Measurements from ENCODE around the gene MLLT10. TPM values are rescaled to one million over a fixed set of nuclear protein-coding genes. Genes with fewer than 3 reads are reported as not detected.

MLLT10 gene
- total and polyA plus RNA-seq, 2 donors (not counting 3 experiments of a cell fraction or from before 2014, with no cell fraction given) = 35.4 to 54.0 TPM

GRCh38 chr10:21624951-21625350, 90.9 kb downstream of the MLLT10 start:
- Histone ChIP-seq H3K27me3 (ENCODE audit: control insufficient read depth in 2 of 2, insufficient read depth in 2 of 2, low read length in 2 of 2) (no peaks in the 10 kb centered on the region), H3K4me2 (ENCODE audit: insufficient read depth, low read length) (no peak overlapping the region), H3K27ac (ENCODE audit: insufficient read depth, low read depth, low read length) (no peak overlapping the region), H3K9me1 (replicated peaks; ENCODE audit: control insufficient read depth, extremely low read depth, insufficient read depth, low read length) (no peaks in the 10 kb centered on the region), H4K20me1 (replicated peaks; ENCODE audit: control insufficient read depth, extremely low read depth, insufficient read depth, low read length) (no peaks in the 10 kb centered on the region), H3K4me1 (ENCODE audit: control insufficient read depth, extremely low read depth, insufficient read depth, low read length) (no peaks in the 10 kb centered on the region), H2AFZ (ENCODE audit: low read depth, low read length) (no peak overlapping the region), H3K9me3 (replicated peaks; ENCODE audit: control insufficient read depth, insufficient read depth, low read length) (no peaks in the 10 kb centered on the region), H3K4me3 (replicated peaks in 1 of 3; ENCODE audit: insufficient read depth in 1 of 3, low read depth in 1 of 3, low read length in 3 of 3) (no peak overlapping the region), H3K36me3 (ENCODE audit: control insufficient read depth in 2 of 2, extremely low read depth in 1 of 2, insufficient read depth in 2 of 2, low read length in 2 of 2) (peaks cover 0 to 2% of the 10 kb centered on the region in 2 experiments), H3K79me2 (ENCODE audit: control insufficient read depth, insufficient read depth, low read length) (peaks cover 10% of the 10 kb centered on the region), H3K9ac (replicated peaks; ENCODE audit: extremely low read depth, insufficient read depth, low read length) (no peak overlapping the region)
- BruUV-seq (replicated peaks) = no TSS peak
- no peak for FAIRE-seq
- CTCF ChIA-PET = no interaction called here
- dilution Hi-C loops (cut with MboI; ENCODE audit: extremely low pct_ligation_motif_present, low sequenced_read_pairs) = no loop called here
- DNase-seq (ENCODE audit: low read depth, low spot score) = no peak
- intact Hi-C loops (cut with micrococcal nuclease) = no loop called here
- no peak for TF ChIP-seq POLR2AphosphoS5 (IDR thresholded peaks at IDR 0.05; ENCODE audit: insufficient read depth, low read depth, low read length)
- TF ChIP-seq EZH2 (IDR thresholded peaks at IDR 0.05; ENCODE audit: borderline replicate concordance, low read depth, low read length, severe bottlenecking) = no peak
- no peak for TF ChIP-seq FOS (IDR thresholded peaks at IDR 0.05; ENCODE audit: borderline replicate concordance, insufficient read depth, low read length)
- POLR2A ChIA-PET = no interaction called here

- Histone ChIP-seq H3K27ac (ENCODE audit: insufficient read depth, low read depth, low read length) (no peak overlapping the region), H3K9me1 (replicated peaks; ENCODE audit: control insufficient read depth, extremely low read depth, insufficient read depth, low read length) (no peaks in the 10 kb centered on the region), H3K4me3 (replicated peaks in 1 of 3; ENCODE audit: insufficient read depth in 1 of 3, low read depth in 1 of 3, low read length in 3 of 3) (no peak overlapping the region), H3K4me2 (ENCODE audit: insufficient read depth, low read length) (no peak overlapping the region), H2AFZ (ENCODE audit: low read depth, low read length) (no peak overlapping the region), H3K9ac (replicated peaks; ENCODE audit: extremely low read depth, insufficient read depth, low read length) (no peak overlapping the region), H3K4me1 (ENCODE audit: control insufficient read depth, extremely low read depth, insufficient read depth, low read length) (no peaks in the 10 kb centered on the region), H3K27me3 (ENCODE audit: control insufficient read depth in 2 of 2, insufficient read depth in 2 of 2, low read length in 2 of 2) (no peaks in the 10 kb centered on the region), H4K20me1 (replicated peaks; ENCODE audit: control insufficient read depth, extremely low read depth, insufficient read depth, low read length) (no peaks in the 10 kb centered on the region), H3K79me2 (ENCODE audit: control insufficient read depth, insufficient read depth, low read length) (peaks cover 10% of the 10 kb centered on the region), H3K36me3 (ENCODE audit: control insufficient read depth in 2 of 2, extremely low read depth in 1 of 2, insufficient read depth in 2 of 2, low read length in 2 of 2) (no peaks in the 10 kb centered on the region), H3K9me3 (replicated peaks; ENCODE audit: control insufficient read depth, insufficient read depth, low read length) (no peaks in the 10 kb centered on the region)
- no peak for FAIRE-seq
- BruUV-seq (replicated peaks) = no TSS peak
- DNase-seq (ENCODE audit: low read depth, low spot score) = no peak
- TF ChIP-seq GATA2 (IDR thresholded peaks at IDR 0.05; ENCODE audit: insufficient read depth, insufficient read length, low read depth, low read length) = no peak
- TF ChIP-seq FOS (IDR thresholded peaks at IDR 0.05; ENCODE audit: borderline replicate concordance, insufficient read depth, low read length) = no peak
- no peak for TF ChIP-seq MYC (IDR thresholded peaks at IDR 0.05; ENCODE audit: low read depth, low read length)
- TF ChIP-seq, protein P1, sequence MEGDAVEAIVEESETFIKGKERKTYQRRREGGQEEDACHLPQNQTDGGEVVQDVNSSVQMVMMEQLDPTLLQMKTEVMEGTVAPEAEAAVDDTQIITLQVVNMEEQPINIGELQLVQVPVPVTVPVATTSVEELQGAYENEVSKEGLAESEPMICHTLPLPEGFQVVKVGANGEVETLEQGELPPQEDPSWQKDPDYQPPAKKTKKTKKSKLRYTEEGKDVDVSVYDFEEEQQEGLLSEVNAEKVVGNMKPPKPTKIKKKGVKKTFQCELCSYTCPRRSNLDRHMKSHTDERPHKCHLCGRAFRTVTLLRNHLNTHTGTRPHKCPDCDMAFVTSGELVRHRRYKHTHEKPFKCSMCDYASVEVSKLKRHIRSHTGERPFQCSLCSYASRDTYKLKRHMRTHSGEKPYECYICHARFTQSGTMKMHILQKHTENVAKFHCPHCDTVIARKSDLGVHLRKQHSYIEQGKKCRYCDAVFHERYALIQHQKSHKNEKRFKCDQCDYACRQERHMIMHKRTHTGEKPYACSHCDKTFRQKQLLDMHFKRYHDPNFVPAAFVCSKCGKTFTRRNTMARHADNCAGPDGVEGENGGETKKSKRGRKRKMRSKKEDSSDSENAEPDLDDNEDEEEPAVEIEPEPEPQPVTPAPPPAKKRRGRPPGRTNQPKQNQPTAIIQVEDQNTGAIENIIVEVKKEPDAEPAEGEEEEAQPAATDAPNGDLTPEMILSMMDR (IDR thresholded peaks at IDR 0.05; ENCODE audit: extremely low read depth in 1 of 2, insufficient read depth in 1 of 2, low read depth in 1 of 2, low read length in 2 of 2) = no peak
- TF ChIP-seq JUN (IDR thresholded peaks at IDR 0.05; ENCODE audit: borderline replicate concordance, insufficient read depth, insufficient read length, low read depth) = no peak
- TF ChIP-seq POLR2AphosphoS5 (IDR thresholded peaks at IDR 0.05; ENCODE audit: insufficient read depth, low read depth, low read length) = no peak
- no peak for TF ChIP-seq POLR2A (IDR thresholded peaks at IDR 0.05; ENCODE audit: low read depth, low read length)
- TF ChIP-seq, protein P2, sequence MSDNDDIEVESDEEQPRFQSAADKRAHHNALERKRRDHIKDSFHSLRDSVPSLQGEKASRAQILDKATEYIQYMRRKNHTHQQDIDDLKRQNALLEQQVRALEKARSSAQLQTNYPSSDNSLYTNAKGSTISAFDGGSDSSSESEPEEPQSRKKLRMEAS (IDR thresholded peaks at IDR 0.05; ENCODE audit: insufficient read depth, insufficient read length) = no peak
- TF ChIP-seq EZH2 (IDR thresholded peaks at IDR 0.05; ENCODE audit: borderline replicate concordance, low read depth, low read length, severe bottlenecking) = no peak
- ChIA-PET CTCF (interaction anchor here (0.5 to 0.9 kb wide), 2 partner anchors 11 to 91 kb away, joined by 3 read pairs; no protein-coding TSS in a partner anchor), POLR2A (no interaction called here)
- intact Hi-C loops (cut with micrococcal nuclease) (no loop called here), dilution Hi-C loops (cut with MboI; ENCODE audit: extremely low pct_ligation_motif_present, low sequenced_read_pairs) (no loop called here)
These were observed 91.7 kb downstream of the MLLT10 start for GRCh38 chr10:21625623-21626229.

Measured in endothelial cell of umbilical vein (primary cell).